Astrocyte (in vitro differentiated cells and primary cell): ENCODE data around the gene KRT39.

Experiments used
- EZH2 ChIP-seq: IDR thresholded peaks from 2 replicates; pipeline ENCODE4 v1.6.1; 2012; ENCODE audit warnings: mild to moderate bottlenecking, low read length, inconsistent platforms; ENCODE audit not compliant: insufficient read depth
- TF ChIP-seq, protein P1 (sequence below): IDR thresholded peaks from 2 replicates; pipeline ENCODE4 v1.5.1; 2011; ENCODE audit warnings: low read depth, mild to moderate bottlenecking, inconsistent platforms, low read length, moderate library complexity; ENCODE audit not compliant: insufficient read depth

- TF ChIP-seq, protein P1, sequence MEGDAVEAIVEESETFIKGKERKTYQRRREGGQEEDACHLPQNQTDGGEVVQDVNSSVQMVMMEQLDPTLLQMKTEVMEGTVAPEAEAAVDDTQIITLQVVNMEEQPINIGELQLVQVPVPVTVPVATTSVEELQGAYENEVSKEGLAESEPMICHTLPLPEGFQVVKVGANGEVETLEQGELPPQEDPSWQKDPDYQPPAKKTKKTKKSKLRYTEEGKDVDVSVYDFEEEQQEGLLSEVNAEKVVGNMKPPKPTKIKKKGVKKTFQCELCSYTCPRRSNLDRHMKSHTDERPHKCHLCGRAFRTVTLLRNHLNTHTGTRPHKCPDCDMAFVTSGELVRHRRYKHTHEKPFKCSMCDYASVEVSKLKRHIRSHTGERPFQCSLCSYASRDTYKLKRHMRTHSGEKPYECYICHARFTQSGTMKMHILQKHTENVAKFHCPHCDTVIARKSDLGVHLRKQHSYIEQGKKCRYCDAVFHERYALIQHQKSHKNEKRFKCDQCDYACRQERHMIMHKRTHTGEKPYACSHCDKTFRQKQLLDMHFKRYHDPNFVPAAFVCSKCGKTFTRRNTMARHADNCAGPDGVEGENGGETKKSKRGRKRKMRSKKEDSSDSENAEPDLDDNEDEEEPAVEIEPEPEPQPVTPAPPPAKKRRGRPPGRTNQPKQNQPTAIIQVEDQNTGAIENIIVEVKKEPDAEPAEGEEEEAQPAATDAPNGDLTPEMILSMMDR = no peak
- TF ChIP-seq EZH2 = no peak
Observed at GRCh38 chr17:40922239-40922638, 44.5 kb downstream of the KRT39 start.
